22Rv1 (cell line): ENCODE data around the gene IMP3.
"Not testable (repeated sequence)": the region's sequence is repeated elsewhere in the genome, so short reads cannot be mapped to it uniquely, and the experiment has no call there.

Experiments
- H3K27ac ChIP-seq: fragments of 450-650 bp; 2 replicates; pipeline ENCODE4 v1.5.1; 2017
- CTCF ChIP-seq: fragments of 450-650 bp; IDR thresholded peaks from 2 replicates; pipeline ENCODE4 v1.5.1; 2017; ENCODE audit warnings: mild to moderate bottlenecking
- ZFX ChIP-seq: fragments of 450-650 bp; IDR thresholded peaks from 2 replicates; pipeline ENCODE4 v1.6.1; 2017; ENCODE audit warnings: antibody characterized with exemption, borderline replicate concordance

Gene IMP3

DNA sequence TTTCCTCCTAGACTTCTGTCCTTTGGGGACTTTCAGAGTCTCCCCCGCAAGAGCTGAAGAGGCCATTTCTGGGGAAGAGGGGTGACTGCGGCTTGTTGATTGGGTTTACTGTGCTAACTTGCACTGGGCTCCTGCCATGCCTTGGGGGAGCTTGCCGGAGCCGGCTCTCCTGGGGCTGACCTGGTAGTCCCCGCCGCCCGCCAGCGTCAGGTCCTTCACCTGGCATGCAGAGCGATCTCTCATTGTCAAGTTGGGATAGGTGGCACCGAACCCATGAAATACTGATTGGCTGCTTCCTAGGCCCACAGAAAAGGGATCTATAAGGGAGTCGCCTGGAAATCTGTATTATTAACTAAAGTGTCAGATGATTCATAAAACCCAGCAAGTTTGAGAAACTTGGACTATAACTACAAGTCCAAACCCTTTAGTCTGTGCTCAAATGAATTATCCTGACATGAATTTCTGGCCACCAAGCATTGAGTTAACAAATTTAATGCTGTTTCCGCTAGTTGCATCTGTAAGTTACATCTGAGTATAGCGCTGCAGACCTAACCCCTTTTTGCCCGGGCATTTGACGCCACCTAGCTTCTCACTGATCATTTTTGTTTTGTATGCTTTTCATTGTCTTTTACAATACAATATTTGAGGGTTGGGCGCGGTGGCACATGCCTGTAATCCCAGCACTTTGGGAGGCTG is 607 bp upstream of the IMP3 start:
- TF ChIP-seq ZFX (no peak), CTCF (peak; percentile 38)
- H3K27ac ChIP-seq = peak overlapping the region; percentile 95

GRCh38 chr15:75639191-75639708 is 774 bp downstream of the IMP3 start:
- peak overlapping the region; percentile 95 for H3K27ac ChIP-seq

GRCh38 chr15:75637245-75638009 is 2.6 kb downstream of the IMP3 start:
- peak overlapping the region; percentile 95; the same call in 1 of the 2 replicates for H3K27ac ChIP-seq
- TF ChIP-seq ZFX = no peak
- TF ChIP-seq CTCF = no peak

More at GRCh38 chr15:75639191-75639708, 774 bp downstream of the IMP3 start:
- TF ChIP-seq CTCF (no peak), ZFX (no peak)

DNA sequence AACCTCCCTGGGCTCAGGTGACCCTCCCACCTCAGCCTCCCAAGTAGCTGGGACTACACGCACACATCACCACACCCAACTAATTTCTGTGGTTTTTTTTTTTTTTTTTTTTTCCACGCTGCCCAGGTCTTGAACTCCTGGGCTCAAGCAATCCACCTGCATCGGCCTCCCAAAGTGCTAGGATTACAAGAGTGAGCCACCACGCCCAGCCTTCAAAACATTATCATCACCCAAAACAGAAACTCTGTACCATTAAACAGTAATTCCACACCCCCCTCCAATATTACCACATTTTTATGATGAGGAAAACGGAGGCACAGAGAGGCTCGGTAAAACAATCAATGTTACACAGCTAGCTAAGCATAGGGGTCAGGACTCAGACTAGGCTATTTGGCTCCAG is 4.0 kb downstream of the IMP3 start:
- no peak for TF ChIP-seq ZFX
- no peak for TF ChIP-seq CTCF
- no peak overlapping the region for H3K27ac ChIP-seq

DNA sequence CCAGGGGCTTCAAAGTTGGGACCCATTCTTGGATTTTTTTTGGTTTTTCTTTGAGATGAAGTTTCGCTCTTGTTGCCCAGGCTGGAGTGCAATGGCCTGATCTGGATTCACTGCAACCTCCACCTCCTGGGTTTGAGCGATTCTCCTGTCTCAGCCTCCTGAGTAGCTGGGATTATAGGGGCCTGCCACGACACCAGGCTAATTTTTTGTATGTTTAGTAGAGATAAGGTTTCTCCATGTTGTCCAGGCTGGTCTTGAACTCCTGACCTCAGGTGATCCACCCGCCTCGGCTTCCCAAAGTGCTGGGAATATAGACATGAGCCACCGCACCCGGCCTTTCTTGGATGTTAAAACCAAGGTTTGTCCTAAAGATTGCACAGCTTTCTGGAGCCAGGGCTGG is 6.1 kb downstream of the IMP3 start:
- H3K27ac ChIP-seq = not testable (repeated sequence)

- TF ChIP-seq CTCF = no peak
- TF ChIP-seq ZFX = no peak
- no peak overlapping the region for H3K27ac ChIP-seq
Observed at GRCh38 chr15:75631935-75632334, 8.1 kb downstream of the IMP3 start.

GRCh38 chr15:75625542-75626347 is 14.3 kb downstream of the IMP3 start, which contains the start of gene SNUPN:
SNUPN (minus strand) TSS chr15:75625725; CDS start chr15:75621051, 4,674 bp downstream.
- H3K27ac ChIP-seq = peak within 1 kb of the TSS; percentile 89
- TF ChIP-seq CTCF (no peak), ZFX (no peak)
